Panc1 (cell line): ENCODE measurements around the gene ANO2. TPM values are rescaled to one million over a fixed set of nuclear protein-coding genes. Genes with fewer than 3 reads are reported as not detected.

ENCODE experiments used
- ATAC-seq: fragments of 200-7000 bp; cut with Tn5 transposase; 2 replicates; pipeline ENCODE4 v1.9.1; 2020; ENCODE audit warnings: mild to moderate bottlenecking, moderate library complexity
- BruUV-seq: library from RNA; stranded (reverse); fragments of 400-500 nt; replicated peaks from 2 replicates; lab custom pipeline; 2021; lab: Mats Ljungman, UMichigan
- CTCF ChIA-PET: fragments of 300-600 bp; sonication (Branson Sonifier 250); formaldehyde crosslinking; loops from one replicate; lab custom pipeline; 2022; ENCODE audit warnings: antibody characterized with exemption; lab: Charles Lee
- POLR2A ChIA-PET: fragments of 300-600 bp; sonication (Branson Sonifier 250); formaldehyde crosslinking; loops from one replicate; lab custom pipeline; 2022; ENCODE audit warnings: antibody characterized with exemption; lab: Charles Lee
- DNase-seq: peaks from one replicate; pipeline ENCODE4 v3.0.0-alpha.2; 2010; ENCODE audit warnings: low read depth, low spot score
- H3K27ac ChIP-seq: 2 replicates; pipeline ENCODE4 v1.5.1; 2011; ENCODE audit warnings: mild to moderate bottlenecking, low read length, inconsistent platforms
- H3K27me3 ChIP-seq: fragments of 200-500 bp; sonication (Bioruptor generic); 2 replicates; pipeline ENCODE4 v1.6.0; 2014; ENCODE audit warnings: low read length, inconsistent platforms; ENCODE audit not compliant: control insufficient read depth, insufficient read depth
- H3K36me3 ChIP-seq: fragments of 200-500 bp; sonication (Bioruptor generic); 2 replicates; pipeline ENCODE4 v1.5.1; 2014; ENCODE audit warnings: inconsistent platforms, mild to moderate bottlenecking, low read length, moderate library complexity; ENCODE audit not compliant: control insufficient read depth, insufficient read depth
- H3K4me1 ChIP-seq: 2 replicates; pipeline ENCODE4 v1.5.1; 2011; ENCODE audit warnings: inconsistent platforms, mild to moderate bottlenecking, low read length, moderate library complexity; ENCODE audit not compliant: control insufficient read depth, insufficient read depth
- H3K4me3 ChIP-seq, 2 experiments: 2 replicates each; pipeline ENCODE4 v1.5.1; 2011 to 2012; ENCODE audit warnings: low read depth in 2 of 2, low read length in 2 of 2, mild to moderate bottlenecking in 2 of 2, inconsistent platforms in 1 of 2, moderate library complexity in 1 of 2
- H3K9me3 ChIP-seq: fragments of 200-500 bp; sonication (Bioruptor generic); 2 replicates; pipeline ENCODE4 v1.5.1; 2014; ENCODE audit warnings: low read depth, mild to moderate bottlenecking, inconsistent platforms, low read length, moderate library complexity; ENCODE audit not compliant: control insufficient read depth, insufficient read depth
- CTCF ChIP-seq: fragments of 450-650 bp; IDR thresholded peaks from 2 replicates; pipeline ENCODE4 v1.5.1; 2017; ENCODE audit warnings: mild to moderate bottlenecking
- POLR2AphosphoS5 ChIP-seq: IDR thresholded peaks from 2 replicates; pipeline ENCODE4 v1.6.1; 2012; ENCODE audit warnings: mild to moderate bottlenecking, low read depth, low read length, moderate library complexity
- REST ChIP-seq, 2 experiments: IDR thresholded peaks; 2 replicates each; pipeline ENCODE4 v1.6.1; 2011 to 2012; ENCODE audit warnings: low read depth in 2 of 2, control low read depth in 1 of 2, low read length in 1 of 2, mild to moderate bottlenecking in 1 of 2, moderate library complexity in 1 of 2; ENCODE audit not compliant: insufficient read depth in 1 of 2
- SIN3A ChIP-seq: IDR thresholded peaks from 2 replicates; pipeline ENCODE4 v1.6.1; 2012; ENCODE audit warnings: low read depth, mild to moderate bottlenecking, low read length, moderate library complexity, borderline replicate concordance; ENCODE audit not compliant: insufficient read depth
- TCF7L2 ChIP-seq: IDR thresholded peaks from 2 replicates; pipeline ENCODE4 v1.6.1; 2011; ENCODE audit warnings: mild to moderate bottlenecking, low read depth, low read length, inconsistent platforms
- in situ Hi-C: cut with HindIII; loops from 2 replicates; pipeline ENCODE4 v1.10.0; 2016; ENCODE audit warnings: low sequenced_read_pairs, low pct_unique_long_range_greater_than_20kb
- intact Hi-C: fragments of 100-400 bp; cut with micrococcal nuclease; formaldehyde crosslinking; loops from one replicate; pipeline ENCODE4 v1.10.0; 2022; ENCODE audit not compliant: unreplicated experiment
- total RNA-seq: library from RNA; stranded (reverse); gene quantifications from one replicate; pipeline ENCODE4 v1.2.1, GENCODE V29; 2021; ENCODE audit not compliant: unreplicated experiment

The ANO2 gene
- total RNA-seq, 1 experiment from 2014 or later: not detected

- DNase-seq: peak; percentile 1
- ATAC-seq: peak; percentile 82
- Histone ChIP-seq H3K27me3 (no peaks in the 10 kb centered on the region), H3K4me1 (no peaks in the 10 kb centered on the region), H3K9me3 (no peaks in the 10 kb centered on the region), H3K27ac (no peak overlapping the region), H3K4me3 (no peak overlapping the region), H3K36me3 (no peaks in the 10 kb centered on the region)
- intact Hi-C loops (no loop called here), in situ Hi-C loops (no loop called here)
- no TSS peak for BruUV-seq
- peak; percentile 74 for TF ChIP-seq CTCF
- TF ChIP-seq SIN3A: no peak
- TF ChIP-seq POLR2AphosphoS5: no peak
- no peak for TF ChIP-seq TCF7L2
- TF ChIP-seq REST (IDR thresholded peaks at IDR 0.05; ENCODE audit: insufficient read depth in 1 of 2, low read depth in 2 of 2, low read length in 1 of 2): no peak
- ChIA-PET CTCF (interaction anchor here (0.5 to 0.7 kb wide), 2 partner anchors 174 to 606 kb away, joined by 3 read pairs; no protein-coding TSS in a partner anchor), POLR2A (no interaction called here)
These were observed 148.7 kb downstream of the ANO2 start for GRCh38 chr12:5796171-5796958.

- no TSS peak for BruUV-seq
- Histone ChIP-seq H3K27ac (no peak overlapping the region), H3K27me3 (no peaks in the 10 kb centered on the region; the same call in 1 of the 2 replicates), H3K4me1 (no peaks in the 10 kb centered on the region), H3K4me3 (no peak overlapping the region), H3K36me3 (no peaks in the 10 kb centered on the region), H3K9me3 (no peaks in the 10 kb centered on the region)
- no peak for DNase-seq
- POLR2A ChIA-PET: no interaction called here
- CTCF ChIA-PET: no interaction called here
- no peak for ATAC-seq
- TF ChIP-seq TCF7L2 (no peak), POLR2AphosphoS5 (no peak), REST (IDR thresholded peaks at IDR 0.05; ENCODE audit: insufficient read depth in 1 of 2, low read depth in 2 of 2, low read length in 1 of 2) (no peak), SIN3A (no peak), CTCF (no peak)
- in situ Hi-C loops: no loop called here
- intact Hi-C loops: no loop called here
These were observed 150.9 kb downstream of the ANO2 start for GRCh38 chr12:5794156-5794555.
